ENCODE results near the gene MAST2.

GRCh38 chr1:45998020-45998617 is 194.7 kb downstream of the MAST2 start:
- TF ChIP-seq POLR2A (IDR thresholded peaks at IDR 0.05) (no peak), CTCF (IDR thresholded peaks at IDR 0.05) (no peak)

Measured in testis (tissue), 2 donors.